Measurements from ENCODE around the gene TSPAN18. TPM values are rescaled to one million over a fixed set of nuclear protein-coding genes. Genes with fewer than 3 reads are reported as not detected.
A peak's percentile ranks its signal among the peaks of the same experiment; 100 is the strongest.

The TSPAN18 gene
- total RNA-seq, 1 experiment from 2014 or later = 21.3 TPM

- peak overlapping the region; percentile 75 to 78 for H3K4me3 ChIP-seq (ENCODE audit: low read depth in 2 of 2, low read length in 2 of 2)
- TF ChIP-seq REST (IDR thresholded peaks at IDR 0.05; ENCODE audit: insufficient read depth in 1 of 2, low read depth in 2 of 2, low read length in 1 of 2) (no peak), TCF7L2 (IDR thresholded peaks at IDR 0.05; ENCODE audit: low read depth, low read length) (no peak)
- TF ChIP-seq, protein P1, sequence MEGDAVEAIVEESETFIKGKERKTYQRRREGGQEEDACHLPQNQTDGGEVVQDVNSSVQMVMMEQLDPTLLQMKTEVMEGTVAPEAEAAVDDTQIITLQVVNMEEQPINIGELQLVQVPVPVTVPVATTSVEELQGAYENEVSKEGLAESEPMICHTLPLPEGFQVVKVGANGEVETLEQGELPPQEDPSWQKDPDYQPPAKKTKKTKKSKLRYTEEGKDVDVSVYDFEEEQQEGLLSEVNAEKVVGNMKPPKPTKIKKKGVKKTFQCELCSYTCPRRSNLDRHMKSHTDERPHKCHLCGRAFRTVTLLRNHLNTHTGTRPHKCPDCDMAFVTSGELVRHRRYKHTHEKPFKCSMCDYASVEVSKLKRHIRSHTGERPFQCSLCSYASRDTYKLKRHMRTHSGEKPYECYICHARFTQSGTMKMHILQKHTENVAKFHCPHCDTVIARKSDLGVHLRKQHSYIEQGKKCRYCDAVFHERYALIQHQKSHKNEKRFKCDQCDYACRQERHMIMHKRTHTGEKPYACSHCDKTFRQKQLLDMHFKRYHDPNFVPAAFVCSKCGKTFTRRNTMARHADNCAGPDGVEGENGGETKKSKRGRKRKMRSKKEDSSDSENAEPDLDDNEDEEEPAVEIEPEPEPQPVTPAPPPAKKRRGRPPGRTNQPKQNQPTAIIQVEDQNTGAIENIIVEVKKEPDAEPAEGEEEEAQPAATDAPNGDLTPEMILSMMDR (IDR thresholded peaks at IDR 0.05) = peak; percentile 85
- H3K27ac ChIP-seq (ENCODE audit: low read length) = peak overlapping the region; percentile 72
- in situ Hi-C loops (cut with HindIII; ENCODE audit: low pct_unique_long_range_greater_than_20kb, low sequenced_read_pairs) = no loop called here
- no peaks in the 10 kb centered on the region for H3K27me3 ChIP-seq (ENCODE audit: control insufficient read depth, insufficient read depth, low read length)
- CTCF ChIA-PET = interaction anchor here (1.4 to 2.0 kb wide), 2 partner anchors 12 to 13 kb away, joined by 4 to 9 read pairs; no protein-coding TSS in a partner anchor
- peak; percentile 73 for ATAC-seq
- POLR2A ChIA-PET = no interaction called here
- no TSS peak for BruUV-seq (replicated peaks)
- H3K4me1 ChIP-seq (ENCODE audit: control insufficient read depth, insufficient read depth, low read length) = peaks cover 48% of the 10 kb centered on the region
- DNase-seq (ENCODE audit: low read depth, low spot score) = no peak
- H3K9me3 ChIP-seq (ENCODE audit: control insufficient read depth, insufficient read depth, low read depth, low read length) = no peaks in the 10 kb centered on the region
- H3K36me3 ChIP-seq (ENCODE audit: control insufficient read depth, insufficient read depth, low read length) = no peaks in the 10 kb centered on the region; the same call in 1 of the 2 replicates
- intact Hi-C loops (cut with micrococcal nuclease; ENCODE audit: unreplicated experiment) = loop anchor here (10.0 kb wide), 1 partner anchor 65 kb away; no protein-coding TSS in a partner anchor
Observed at GRCh38 chr11:44949160-44950030, 222.6 kb downstream of the TSPAN18 start.

GRCh38 chr11:44950031-44950624 is 223.4 kb downstream of the TSPAN18 start:
- Histone ChIP-seq H3K4me1 (ENCODE audit: control insufficient read depth, insufficient read depth, low read length) (peaks cover 47% of the 10 kb centered on the region), H3K9me3 (ENCODE audit: control insufficient read depth, insufficient read depth, low read depth, low read length) (no peaks in the 10 kb centered on the region), H3K27me3 (ENCODE audit: control insufficient read depth, insufficient read depth, low read length) (no peaks in the 10 kb centered on the region), H3K36me3 (ENCODE audit: control insufficient read depth, insufficient read depth, low read length) (no peaks in the 10 kb centered on the region; the same call in 1 of the 2 replicates), H3K4me3 (ENCODE audit: low read depth in 2 of 2, low read length in 2 of 2) (peak overlapping the region; percentile 75 to 78), H3K27ac (ENCODE audit: low read length) (peak overlapping the region; percentile 72)
- in situ Hi-C loops (cut with HindIII; ENCODE audit: low pct_unique_long_range_greater_than_20kb, low sequenced_read_pairs) = no loop called here
- no TSS peak for BruUV-seq (replicated peaks)
- DNase-seq (ENCODE audit: low read depth, low spot score) (no peak), ATAC-seq (peak; percentile 11; the same call in 1 of the 2 replicates)
- intact Hi-C loops (cut with micrococcal nuclease; ENCODE audit: unreplicated experiment) = no loop called here
- CTCF ChIA-PET = interaction anchor here (1.4 kb wide), 1 partner anchor 13 kb away, joined by 4 read pairs; no protein-coding TSS in a partner anchor
- POLR2A ChIA-PET = no interaction called here
- TF ChIP-seq POLR2AphosphoS5 (IDR thresholded peaks at IDR 0.05; ENCODE audit: low read depth, low read length) = no peak
- no peak for TF ChIP-seq REST (IDR thresholded peaks at IDR 0.05; ENCODE audit: insufficient read depth in 1 of 2, low read depth in 2 of 2, low read length in 1 of 2)
- TF ChIP-seq TCF7L2 (IDR thresholded peaks at IDR 0.05; ENCODE audit: low read depth, low read length) = no peak
- TF ChIP-seq SIN3A (IDR thresholded peaks at IDR 0.05; ENCODE audit: borderline replicate concordance, insufficient read depth, low read depth, low read length) = no peak
- TF ChIP-seq, protein P1 (IDR thresholded peaks at IDR 0.05) = no peak

Measured in Panc1 (cell line).